ENCODE results near the gene CRACR2B. TPM values are rescaled to one million over a fixed set of nuclear protein-coding genes. Genes with fewer than 3 reads are reported as not detected.

CRACR2B gene
- total RNA-seq, 4 donors from 2014 or later: 3.3 to 4.5 (median 4.0) TPM

DNA sequence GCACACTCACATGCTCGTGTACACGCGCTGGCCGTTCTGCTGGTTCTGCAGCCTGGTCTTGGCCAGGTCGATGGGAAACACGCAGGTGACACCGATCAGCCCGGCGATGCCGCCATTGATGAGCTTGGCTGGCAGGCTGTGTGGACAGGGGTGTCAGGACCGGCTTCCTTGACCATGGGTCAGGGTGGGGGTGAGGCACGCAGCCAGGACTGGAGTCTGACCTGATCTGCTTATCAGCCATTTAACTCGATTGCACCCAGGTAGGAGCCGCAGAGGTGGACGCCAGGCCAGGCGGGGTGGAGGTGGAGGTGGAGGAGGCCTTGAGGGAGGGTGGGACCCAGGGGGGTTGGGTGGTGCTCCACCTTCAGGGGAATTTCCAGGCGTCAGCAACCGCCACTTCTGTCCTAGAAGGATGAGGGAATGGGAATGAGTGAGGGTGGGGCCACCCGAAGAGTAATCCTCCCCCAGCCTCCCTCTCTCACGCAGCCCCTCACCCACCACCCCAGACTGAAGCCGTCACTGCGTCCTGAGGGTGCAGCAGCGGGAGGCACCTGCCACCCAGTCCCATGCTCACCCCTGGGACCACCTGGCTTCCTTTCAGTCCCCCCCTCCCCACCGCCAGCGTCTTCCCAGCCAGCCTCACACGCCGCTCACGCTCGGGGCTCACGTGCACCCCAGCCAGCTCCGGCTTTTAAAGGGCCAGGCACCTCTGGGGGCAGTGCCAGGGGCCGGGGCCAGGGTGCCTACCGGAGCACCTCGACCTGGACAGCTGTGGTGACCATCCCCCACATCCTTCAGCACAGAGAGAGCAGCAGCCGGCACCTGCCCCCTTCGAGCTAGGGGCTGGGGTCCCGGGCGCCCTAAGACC, 32.7 kb upstream of the CRACR2B start:
- Histone ChIP-seq H3K4me3 (peak overlapping the region in 3 of 4 donors; percentile 64 to 71 (median 71)), H3K27ac (peak overlapping the region in 1 of 4 donors; percentile 61), H3K27me3 (peaks cover 22 to 41% (median 37%) of the 10 kb centered on the region in 3 donors), H3K36me3 (peaks cover 0 to 10% of the 10 kb centered on the region in 2 donors), H3K9me3 (no peaks in the 10 kb centered on the region), H3K4me1 (peaks cover 11 to 35% of the 10 kb centered on the region in 2 donors)
- DNase-seq (no peak), ATAC-seq (no peak)
- TF ChIP-seq, protein P1, sequence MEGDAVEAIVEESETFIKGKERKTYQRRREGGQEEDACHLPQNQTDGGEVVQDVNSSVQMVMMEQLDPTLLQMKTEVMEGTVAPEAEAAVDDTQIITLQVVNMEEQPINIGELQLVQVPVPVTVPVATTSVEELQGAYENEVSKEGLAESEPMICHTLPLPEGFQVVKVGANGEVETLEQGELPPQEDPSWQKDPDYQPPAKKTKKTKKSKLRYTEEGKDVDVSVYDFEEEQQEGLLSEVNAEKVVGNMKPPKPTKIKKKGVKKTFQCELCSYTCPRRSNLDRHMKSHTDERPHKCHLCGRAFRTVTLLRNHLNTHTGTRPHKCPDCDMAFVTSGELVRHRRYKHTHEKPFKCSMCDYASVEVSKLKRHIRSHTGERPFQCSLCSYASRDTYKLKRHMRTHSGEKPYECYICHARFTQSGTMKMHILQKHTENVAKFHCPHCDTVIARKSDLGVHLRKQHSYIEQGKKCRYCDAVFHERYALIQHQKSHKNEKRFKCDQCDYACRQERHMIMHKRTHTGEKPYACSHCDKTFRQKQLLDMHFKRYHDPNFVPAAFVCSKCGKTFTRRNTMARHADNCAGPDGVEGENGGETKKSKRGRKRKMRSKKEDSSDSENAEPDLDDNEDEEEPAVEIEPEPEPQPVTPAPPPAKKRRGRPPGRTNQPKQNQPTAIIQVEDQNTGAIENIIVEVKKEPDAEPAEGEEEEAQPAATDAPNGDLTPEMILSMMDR (IDR thresholded peaks at IDR 0.05 in 4 of 5, conservative IDR thresholded peaks at IDR 0.05 in 1 of 5): no peak
- TF ChIP-seq POLR2A (IDR thresholded peaks at IDR 0.05): no peak
- intact Hi-C loops (cut with DNase I; ENCODE audit: low total_unique reads): loop anchor here (5.0 kb wide), 1 partner anchor 133 kb away; no protein-coding TSS in a partner anchor
- in situ Hi-C loops (cut with MboI; ENCODE audit: low sequenced_read_pairs in 4 of 4): no loop called here

DNA sequence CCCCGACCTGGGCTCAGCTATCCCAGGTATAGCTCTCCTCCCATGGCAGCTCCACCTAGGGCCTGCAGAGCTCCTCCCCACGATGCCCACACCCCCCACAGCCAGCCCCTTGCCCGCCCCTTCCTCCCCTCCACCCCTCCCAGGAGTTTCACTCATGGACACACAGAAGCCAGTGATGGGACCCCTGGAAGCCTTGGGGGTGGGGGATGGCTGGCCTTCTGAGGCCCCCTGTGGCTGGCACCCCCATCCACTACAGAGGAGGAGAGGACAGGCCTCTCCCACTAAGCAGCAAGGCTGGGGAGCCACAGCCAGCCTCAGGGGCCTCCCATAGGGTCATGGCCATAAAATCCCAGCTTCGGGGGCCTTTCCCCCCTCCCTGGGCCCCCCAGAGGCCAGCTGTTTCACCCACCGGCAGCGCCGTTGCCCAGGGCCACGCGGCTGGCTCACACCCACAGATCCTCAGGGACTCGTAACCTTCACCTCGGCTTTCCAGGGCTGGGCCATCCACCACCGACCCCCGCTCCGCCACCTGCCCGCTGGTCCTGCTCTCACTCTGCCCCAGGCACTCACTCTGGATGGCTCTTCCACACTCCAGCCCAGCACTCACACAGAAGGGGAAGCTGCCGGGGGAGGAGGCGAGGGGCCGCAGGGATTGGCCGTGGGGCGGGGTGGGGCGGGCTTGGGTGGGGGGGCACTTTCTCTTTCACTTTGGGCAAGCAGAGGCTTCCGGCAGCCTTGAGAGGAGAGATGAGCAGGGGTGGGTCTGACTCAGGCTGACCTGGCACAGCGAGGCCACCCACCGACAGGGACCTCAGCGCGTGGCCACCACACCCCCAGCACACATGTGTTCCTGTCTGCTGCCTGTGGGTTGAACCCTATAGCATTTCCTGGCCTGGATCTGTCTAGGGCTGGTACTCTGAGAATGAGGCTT, 31.8 kb upstream of the CRACR2B start:
- H3K27ac ChIP-seq: peak overlapping the region; percentile 57 to 69 (median 64)
- in situ Hi-C loops (cut with MboI; ENCODE audit: low sequenced_read_pairs in 4 of 4) (no loop called here), intact Hi-C loops (cut with DNase I; ENCODE audit: low total_unique reads) (loop anchor here (5.0 kb wide), 1 partner anchor 134 kb away; no protein-coding TSS in a partner anchor)
- H3K4me3 ChIP-seq: peak overlapping the region; percentile 64 to 71 (median 68)
- peaks cover 11 to 35% of the 10 kb centered on the region in 2 donors for H3K4me1 ChIP-seq
- peaks cover 0 to 19% of the 10 kb centered on the region in 2 donors for H3K36me3 ChIP-seq
- no peak for TF ChIP-seq POLR2A (IDR thresholded peaks at IDR 0.05)
- TF ChIP-seq, protein P1 (IDR thresholded peaks at IDR 0.05 in 4 of 5, conservative IDR thresholded peaks at IDR 0.05 in 1 of 5): no peak
- H3K27me3 ChIP-seq: peaks cover 17 to 32% (median 28%) of the 10 kb centered on the region in 3 donors
- peak; percentile 32 to 34 for ATAC-seq
- DNase-seq: peak in 1 of 2 donors; percentile 59
- H3K9me3 ChIP-seq: no peaks in the 10 kb centered on the region

DNA sequence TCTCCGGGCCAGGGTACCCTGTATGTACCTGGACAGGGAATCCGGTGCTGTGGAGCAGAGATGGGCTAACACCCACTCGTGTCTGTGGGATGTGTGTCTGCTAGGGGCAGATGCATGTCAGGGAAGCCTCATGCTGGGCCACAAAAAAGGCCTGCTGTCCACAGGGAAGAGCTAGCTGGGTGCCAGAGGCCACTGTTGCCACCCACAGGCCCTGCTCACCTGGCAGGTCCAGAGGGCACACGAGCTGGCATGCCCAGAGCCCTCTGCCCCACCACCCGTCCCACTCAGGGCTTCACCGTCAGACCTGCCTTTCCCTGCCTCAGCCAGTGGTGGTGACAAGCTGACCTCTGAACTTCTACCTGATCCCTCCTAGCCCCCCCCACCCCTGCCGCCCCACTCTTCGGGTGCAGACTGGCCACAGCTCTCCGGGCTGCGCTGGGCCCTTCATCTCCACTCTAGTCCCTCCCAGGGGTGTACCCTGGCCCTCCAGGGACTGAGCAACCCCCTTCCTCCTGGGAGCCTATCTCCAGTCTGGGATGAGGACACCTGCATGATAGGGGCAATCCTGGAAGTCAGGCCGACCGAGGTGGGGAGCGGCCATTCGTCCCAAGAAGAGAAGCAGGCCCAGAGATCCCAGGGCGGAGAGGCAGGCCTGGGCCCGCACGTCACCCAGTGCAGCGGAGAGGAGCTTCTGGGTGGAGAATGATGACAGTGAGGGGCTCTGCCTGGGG, 31.0 kb upstream of the CRACR2B start:
- H3K9me3 ChIP-seq: no peaks in the 10 kb centered on the region
- ATAC-seq (no peak), DNase-seq (no peak)
- H3K27ac ChIP-seq: peak overlapping the region; percentile 57 to 69 (median 64)
- peaks cover 11 to 35% of the 10 kb centered on the region in 2 donors for H3K4me1 ChIP-seq
- intact Hi-C loops (cut with DNase I; ENCODE audit: low total_unique reads) (loop anchor here (5.0 kb wide), 1 partner anchor 134 kb away; no protein-coding TSS in a partner anchor), in situ Hi-C loops (cut with MboI; ENCODE audit: low sequenced_read_pairs in 4 of 4) (no loop called here)
- peaks cover 0 to 26% of the 10 kb centered on the region in 2 donors for H3K36me3 ChIP-seq
- H3K27me3 ChIP-seq: peaks cover 12 to 26% (median 24%) of the 10 kb centered on the region in 3 donors
- TF ChIP-seq, protein P1 (IDR thresholded peaks at IDR 0.05 in 4 of 5, conservative IDR thresholded peaks at IDR 0.05 in 1 of 5): no peak
- no peak for TF ChIP-seq POLR2A (IDR thresholded peaks at IDR 0.05)
- H3K4me3 ChIP-seq: peak overlapping the region; percentile 64 to 71 (median 68)
